Measurements from ENCODE around the gene LRRC27.
"Not testable (repeated sequence)": the region's sequence is repeated elsewhere in the genome, so short reads cannot be mapped to it uniquely, and the experiment has no call there.

LRRC27 gene

GRCh38 chr10:132301371-132302330 is 30.3 kb upstream of the LRRC27 start:
- DNase-seq, result no peak

GRCh38 chr10:132302421-132303310 is 29.3 kb upstream of the LRRC27 start:
- no peak for DNase-seq

- no peak for DNase-seq
These were observed 28.5 kb upstream of the LRRC27 start for GRCh38 chr10:132303361-132304115.

GRCh38 chr10:132304756-132305509 is 27.1 kb upstream of the LRRC27 start:
- DNase-seq, result no peak

GRCh38 chr10:132305654-132306342 is 26.2 kb upstream of the LRRC27 start:
- no peak for DNase-seq

- no peak for DNase-seq
These were observed 25.7 kb upstream of the LRRC27 start for GRCh38 chr10:132306343-132306685.

- peak; percentile 34 for DNase-seq
These were observed 24.9 kb upstream of the LRRC27 start for GRCh38 chr10:132306864-132307751.

- peak; percentile 85 for DNase-seq
These were observed 24.0 kb upstream of the LRRC27 start, which contains the start of gene STK32C for GRCh38 chr10:132307823-132308586. Gene STK32C (minus strand): TSS chr10:132307950. CDS start chr10:132307833, 117 bp downstream.

- DNase-seq, result no peak
These were observed 23.2 kb upstream of the LRRC27 start for GRCh38 chr10:132308587-132309470.

- no peak for DNase-seq
These were observed 22.5 kb upstream of the LRRC27 start for GRCh38 chr10:132309471-132309865.

- no peak for DNase-seq
These were observed 22.0 kb upstream of the LRRC27 start for GRCh38 chr10:132309879-132310591.

GRCh38 chr10:132310701-132311337 is 21.2 kb upstream of the LRRC27 start:
- DNase-seq, result no peak

- DNase-seq, result no peak
These were observed 20.6 kb upstream of the LRRC27 start for GRCh38 chr10:132311338-132311939.

GRCh38 chr10:132313305-132313704 is 18.7 kb upstream of the LRRC27 start:
- DNase-seq, result no peak

- DNase-seq, result no peak
These were observed 18.1 kb upstream of the LRRC27 start for GRCh38 chr10:132313865-132314264.

- DNase-seq, result no peak
These were observed 17.7 kb upstream of the LRRC27 start for GRCh38 chr10:132314336-132314735.

GRCh38 chr10:132314881-132315280 is 17.1 kb upstream of the LRRC27 start:
- DNase-seq, result not testable (repeated sequence)

Data from NCI-H345 (cell line).